Measurements from ENCODE around the gene SLC46A2. TPM values are rescaled to one million over a fixed set of nuclear protein-coding genes. Genes with fewer than 3 reads are reported as not detected.

SLC46A2 gene
- total and polyA plus RNA-seq, 2 of the 8 experiments (the other 6 are each of a cell fraction or from before 2014, with no cell fraction given) = 0.03 TPM; not detected in 1

DNA sequence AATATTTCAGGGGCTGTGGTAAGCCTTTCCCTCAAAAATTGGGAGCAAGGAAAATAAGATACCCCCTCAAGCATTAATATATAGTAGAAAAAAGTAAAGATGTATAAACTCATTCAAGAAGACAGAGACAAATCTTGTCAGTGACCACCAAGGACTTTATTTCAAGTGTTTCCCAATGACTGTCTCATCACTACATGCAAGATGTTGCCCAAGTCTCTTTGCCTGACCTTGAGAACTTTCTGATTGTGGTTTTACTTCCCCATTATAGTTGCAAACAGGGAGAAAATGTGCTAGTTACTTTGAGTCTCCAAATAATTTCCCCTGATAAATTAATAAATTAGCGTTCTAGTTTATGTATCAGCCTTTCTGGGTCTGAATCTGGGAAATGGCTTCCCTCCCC, 4.0 kb upstream of the SLC46A2 start:
- 100% methylated on average over 1 of the region's 1 CpG; no CpG with 5 or more reads in 1 of the 2 experiments for WGBS, 2 experiments (ENCODE audit: extremely low coverage in 1 of 2, insufficient coverage in 1 of 2, insufficient read length in 1 of 2, insufficient replicate concordance in 2 of 2, low coverage in 1 of 2, low lambda C conversion rate in 2 of 2, missing lambda C conversion rate in 1 of 2)
- CTCF ChIA-PET (ENCODE audit: partially characterized antibody) = interaction anchor here (1.0 to 1.6 kb wide), 3 partner anchors 8 to 75 kb away, joined by 3 to 4 read pairs (median 3); no protein-coding TSS in a partner anchor

More for the DNA sequence above, 4.0 kb upstream of the SLC46A2 start:
- H3K27ac ChIP-seq (ENCODE audit: low read depth, low read length) = no peak overlapping the region
- no peak overlapping the region for H2BK15ac ChIP-seq (ENCODE audit: low read length)
- H3K56ac ChIP-seq (replicated peaks; ENCODE audit: insufficient read length, low read depth, low read length) = no peak overlapping the region
- H3K36me3 ChIP-seq (ENCODE audit: control insufficient read depth in 2 of 4, insufficient read depth in 4 of 4, low read length in 3 of 4) = no peaks in the 10 kb centered on the region
- no peak overlapping the region for H2BK120ac ChIP-seq (replicated peaks; ENCODE audit: low read depth, low read length)
- no peak overlapping the region for H2BK20ac ChIP-seq (ENCODE audit: low read length)
- H3K4me3 ChIP-seq (ENCODE audit: extremely low read depth in 1 of 4, insufficient read depth in 2 of 4, low read depth in 3 of 4, low read length in 4 of 4) = no peak overlapping the region
- H2BK12ac ChIP-seq (ENCODE audit: low read depth, low read length) = no peak overlapping the region
- H3K79me2 ChIP-seq (ENCODE audit: control insufficient read depth in 1 of 2, insufficient read depth in 2 of 2, low read length in 2 of 2) = no peaks in the 10 kb centered on the region
- H2BK5ac ChIP-seq (ENCODE audit: low read depth, low read length) = no peak overlapping the region
- H3K9me3 ChIP-seq (ENCODE audit: insufficient read depth in 2 of 2, low read depth in 1 of 2, low read length in 1 of 2) = no peaks in the 10 kb centered on the region; a peak in 1 of 4 replicates
- H3K18ac ChIP-seq (ENCODE audit: extremely low read depth, low read length) = no peak overlapping the region
- no peak overlapping the region for H2AK5ac ChIP-seq (ENCODE audit: low read depth, low read length)
- H3K79me1 ChIP-seq (ENCODE audit: low read depth, low read length) = no peaks in the 10 kb centered on the region
- no peak overlapping the region for H3K4me2 ChIP-seq (ENCODE audit: insufficient read depth in 1 of 2, low read depth in 2 of 2, low read length in 2 of 2)
- no peak overlapping the region for H2AFZ ChIP-seq (ENCODE audit: low read length)
- peaks cover 12 to 29% (median 23%) of the 10 kb centered on the region in 4 experiments for H3K27me3 ChIP-seq (replicated peaks in 1 of 4; ENCODE audit: control insufficient read depth in 3 of 4, extremely low read depth in 1 of 4, insufficient read depth in 3 of 4, low read length in 3 of 4)
- POLR2A ChIA-PET (ENCODE audit: partially characterized antibody) = no interaction called here
- FAIRE-seq (no peak), DNase-seq (ENCODE audit: low read depth in 1 of 2, low spot score in 2 of 2) (no peak)
- H4K8ac ChIP-seq (ENCODE audit: extremely low read depth, insufficient read depth, low read length) = no peak overlapping the region
- TF ChIP-seq TEAD4 (IDR thresholded peaks at IDR 0.05; ENCODE audit: low read depth, low read length) = no peak
- no peak for TF ChIP-seq KDM4A (IDR thresholded peaks at IDR 0.05; ENCODE audit: low read depth, low read length, severe bottlenecking)
- no peak for TF ChIP-seq KDM1A (IDR thresholded peaks at IDR 0.05; ENCODE audit: borderline replicate concordance, low read length)
- no peak for TF ChIP-seq POLR2A (IDR thresholded peaks at IDR 0.05; ENCODE audit: control extremely low read depth in 1 of 2, low read depth in 2 of 2, low read length in 2 of 2)
- no peak for TF ChIP-seq BCL11A (IDR thresholded peaks at IDR 0.05; ENCODE audit: low read depth in 2 of 2, low read length in 2 of 2)
- no peak overlapping the region for H4K91ac ChIP-seq (replicated peaks; ENCODE audit: insufficient read length, low read length)
- no peak overlapping the region for H3K14ac ChIP-seq (ENCODE audit: insufficient read length)
- no peak overlapping the region for H3K4ac ChIP-seq (replicated peaks; ENCODE audit: insufficient read length, low read depth, low read length)
- no peak overlapping the region for H3K23ac ChIP-seq (ENCODE audit: insufficient read length)
- H3K23me2 ChIP-seq (ENCODE audit: low read depth, low read length) = peaks cover 16% of the 10 kb centered on the region; the same call in 1 of the 2 replicates
- H4K5ac ChIP-seq (ENCODE audit: insufficient read length, low read depth, low read length) = no peak overlapping the region
- no peak overlapping the region for H3K9ac ChIP-seq (replicated peaks in 1 of 4; ENCODE audit: extremely low read depth in 1 of 4, low read depth in 3 of 4, low read length in 3 of 4)
- H4K20me1 ChIP-seq (replicated peaks in 1 of 2; ENCODE audit: control insufficient read depth in 1 of 2, insufficient read depth in 2 of 2, low read length in 2 of 2) = no peaks in the 10 kb centered on the region
- peaks cover 0 to 8% (median 4%) of the 10 kb centered on the region in 4 experiments; a peak in 4 of 7 replicates for H3K4me1 ChIP-seq (replicated peaks in 1 of 4; ENCODE audit: control insufficient read depth in 3 of 4, insufficient read depth in 4 of 4, low read length in 3 of 4)
